Natural killer cell (primary cell): Measurements from ENCODE around the gene BIRC7. TPM values are rescaled to one million over a fixed set of nuclear protein-coding genes. Genes with fewer than 3 reads are reported as not detected.
A peak's percentile ranks its signal among the peaks of the same experiment; 100 is the strongest.

Experiments used
- ATAC-seq, 3 donors: fragments of 150-1000 bp in 2 of 3; fragments of 200-7000 bp in 1 of 3; cut with Tn5 transposase; 1 replicate in 1 of 3; 2 replicates in 2 of 3; pipeline ENCODE4 v1.10.0; 2021; ENCODE audit warnings: mild to moderate bottlenecking in 2 of 3, moderate library complexity in 2 of 3
- DNase-seq, 2 donors: peaks; one replicate each; pipeline versions ENCODE4 v3.0.0 to v3.0.0-alpha.2; 2013 to 2021; ENCODE audit warnings: mixed read lengths in 1 of 2
- H3K27ac ChIP-seq: one replicate; pipeline ENCODE4 v1.5.1; 2013; ENCODE audit warnings: mild to moderate bottlenecking, low read length
- H3K27me3 ChIP-seq: one replicate; pipeline ENCODE4 v1.6.1; 2013; ENCODE audit warnings: low read length; ENCODE audit not compliant: control insufficient read depth, insufficient read depth
- H3K36me3 ChIP-seq: one replicate; pipeline ENCODE4 v1.6.1; 2013; ENCODE audit warnings: low read length; ENCODE audit not compliant: control insufficient read depth, insufficient read depth
- H3K4me1 ChIP-seq: one replicate; pipeline ENCODE4 v1.6.1; 2013; ENCODE audit warnings: low read length; ENCODE audit not compliant: control insufficient read depth, insufficient read depth
- H3K4me3 ChIP-seq: one replicate; pipeline ENCODE4 v1.5.1; 2013; ENCODE audit warnings: low read length
- H3K9me3 ChIP-seq: one replicate; pipeline ENCODE4 v1.6.1; 2013; ENCODE audit warnings: low read length; ENCODE audit not compliant: control insufficient read depth, insufficient read depth
- H3K27ac Mint-ChIP-seq, 2 donors: one replicate each; pipeline ENCODE4 v1.8.0; 2022; ENCODE audit warnings: mild to moderate bottlenecking in 2 of 2, mixed read lengths in 2 of 2, moderate library complexity in 1 of 2
- H3K27me3 Mint-ChIP-seq, 2 donors: one replicate each; pipeline ENCODE4 v1.8.0; 2022; ENCODE audit warnings: low read depth in 2 of 2, mixed read lengths in 2 of 2
- H3K36me3 Mint-ChIP-seq: one replicate; pipeline ENCODE4 v1.8.0; 2022; ENCODE audit warnings: mixed read lengths
- H3K4me1 Mint-ChIP-seq, 2 donors: one replicate each; pipeline ENCODE4 v1.8.0; 2022; ENCODE audit warnings: mixed read lengths in 2 of 2
- H3K4me3 Mint-ChIP-seq: one replicate; pipeline ENCODE4 v1.8.0; 2022; ENCODE audit warnings: mild to moderate bottlenecking, moderate library complexity, mixed read lengths
- H3K9me3 Mint-ChIP-seq, 2 donors: one replicate each; pipeline ENCODE4 v1.8.0; 2022; ENCODE audit warnings: mixed read lengths in 2 of 2
- CTCF ChIP-seq: fragments of 200-600 bp; IDR thresholded peaks from one replicate; pipeline ENCODE4 v1.8.0; 2022; ENCODE audit warnings: antibody characterized with exemption
- WGBS: methylation state at CpG from one replicate; pipeline ENCODE4 v1.1.7; 2013; ENCODE audit warnings: missing lambda C conversion rate; ENCODE audit not compliant: insufficient coverage; 5-methylcytosine and 5-hydroxymethylcytosine counted together
- intact Hi-C: fragments of 100-400 bp; cut with micrococcal nuclease; formaldehyde crosslinking; loops from one replicate; pipeline ENCODE4 v1.14.2; 2022
- total RNA-seq, 4 donors: library from RNA; stranded (reverse); fragments of 120-200 nt in 1 of 4; gene quantifications; one replicate each; pipeline versions ENCODE4 v1.2.3 to v1.2.4, GENCODE V29; 2013 to 2022

BIRC7 gene
- total RNA-seq, 3 donors from 2014 or later (not counting 1 experiment from before 2014, with no cell fraction given): not detected

- Histone ChIP-seq H3K27me3 (no peaks in the 10 kb centered on the region), H3K4me1 (no peaks in the 10 kb centered on the region), H3K4me3 (no peak overlapping the region), H3K36me3 (peaks cover 11% of the 10 kb centered on the region), H3K9me3 (no peaks in the 10 kb centered on the region), H3K27ac (no peak overlapping the region)
- Mint-ChIP-seq H3K4me1 (no peaks in the 10 kb centered on the region), H3K27ac (no peak overlapping the region), H3K9me3 (no peaks in the 10 kb centered on the region), H3K36me3 (no peaks in the 10 kb centered on the region), H3K4me3 (no peak overlapping the region), H3K27me3 (no peaks in the 10 kb centered on the region)
- DNase-seq (no peak), ATAC-seq (no peak)
- intact Hi-C loops: no loop called here
- no peak for TF ChIP-seq CTCF
- WGBS: 96% methylated on average over 55 of the region's 55 CpGs
These were observed 52.2 kb downstream of the BIRC7 start for GRCh38 chr20:63287697-63288580.

- peak overlapping the region; percentile 40 for H3K4me3 Mint-ChIP-seq
- no peak overlapping the region for H3K27ac Mint-ChIP-seq
- no peak overlapping the region for H3K4me3 ChIP-seq
- H3K4me1 ChIP-seq: no peaks in the 10 kb centered on the region
- no peaks in the 10 kb centered on the region for H3K27me3 Mint-ChIP-seq
- no peaks in the 10 kb centered on the region for H3K9me3 ChIP-seq
- intact Hi-C loops: no loop called here
- ATAC-seq: no peak
- H3K36me3 ChIP-seq: peaks cover 10% of the 10 kb centered on the region
- no peaks in the 10 kb centered on the region for H3K36me3 Mint-ChIP-seq
- no peaks in the 10 kb centered on the region for H3K9me3 Mint-ChIP-seq
- H3K27me3 ChIP-seq: no peaks in the 10 kb centered on the region
- WGBS: 95% methylated on average over 28 of the region's 28 CpGs
- H3K4me1 Mint-ChIP-seq: no peaks in the 10 kb centered on the region
- DNase-seq: no peak
- H3K27ac ChIP-seq: no peak overlapping the region
- TF ChIP-seq CTCF: no peak
These were observed 53.0 kb downstream of the BIRC7 start for GRCh38 chr20:63288581-63289251.

- WGBS: 96% methylated on average over 25 of the region's 25 CpGs
- Mint-ChIP-seq H3K27ac (no peak overlapping the region), H3K9me3 (no peaks in the 10 kb centered on the region), H3K4me1 (no peaks in the 10 kb centered on the region), H3K36me3 (no peaks in the 10 kb centered on the region), H3K27me3 (no peaks in the 10 kb centered on the region), H3K4me3 (no peak overlapping the region)
- Histone ChIP-seq H3K36me3 (peaks cover 10% of the 10 kb centered on the region), H3K27ac (no peak overlapping the region), H3K4me3 (no peak overlapping the region), H3K9me3 (no peaks in the 10 kb centered on the region), H3K27me3 (no peaks in the 10 kb centered on the region), H3K4me1 (no peaks in the 10 kb centered on the region)
- TF ChIP-seq CTCF: no peak
- intact Hi-C loops: no loop called here
- no peak for ATAC-seq
- DNase-seq: no peak
These were observed 53.8 kb downstream of the BIRC7 start for GRCh38 chr20:63289311-63290135.

Other genes starting within 250 kb of the BIRC7 start
- gene BHLHE23, start 228.9 kb upstream of the BIRC7 start, total RNA-seq: not detected
- gene YTHDF1, start 19.8 kb upstream of the BIRC7 start, total RNA-seq: 10 to 100 TPM; 39.1 to 43.1 (median 41.0) TPM
- not detected for gene NKAIN4, start 18.6 kb downstream of the BIRC7 start, total RNA-seq
- gene ARFGAP1, start 36.9 kb downstream of the BIRC7 start, total RNA-seq: 100 to 1,000 TPM; 118 to 138 (median 127) TPM
- under 1 TPM in 2 of 3 donors, not detected in 1; 0.12 to 0.33 TPM for gene COL20A1, start 57.3 kb downstream of the BIRC7 start, total RNA-seq
- gene CHRNA4, start 125.4 kb downstream of the BIRC7 start, total RNA-seq: not detected
- gene KCNQ2, start 236.8 kb downstream of the BIRC7 start, total RNA-seq: not detected